OCI-M2 (cell line): ENCODE data around the gene WASL.

Experiments
- DNase-seq: peaks from one replicate; lab custom pipeline; 2025; ENCODE audit not compliant: unreplicated experiment; lab: John Stamatoyannopoulos, UW

The WASL gene

GRCh38 chr7:123695944-123696677 lies 52.7 kb downstream of the WASL start:
- DNase-seq, result no peak

- no peak for DNase-seq
Measured at GRCh38 chr7:123692471-123692877, 56.3 kb downstream of the WASL start.

- DNase-seq, result no peak
Measured at GRCh38 chr7:123690550-123690949, 58.3 kb downstream of the WASL start.

DNA sequence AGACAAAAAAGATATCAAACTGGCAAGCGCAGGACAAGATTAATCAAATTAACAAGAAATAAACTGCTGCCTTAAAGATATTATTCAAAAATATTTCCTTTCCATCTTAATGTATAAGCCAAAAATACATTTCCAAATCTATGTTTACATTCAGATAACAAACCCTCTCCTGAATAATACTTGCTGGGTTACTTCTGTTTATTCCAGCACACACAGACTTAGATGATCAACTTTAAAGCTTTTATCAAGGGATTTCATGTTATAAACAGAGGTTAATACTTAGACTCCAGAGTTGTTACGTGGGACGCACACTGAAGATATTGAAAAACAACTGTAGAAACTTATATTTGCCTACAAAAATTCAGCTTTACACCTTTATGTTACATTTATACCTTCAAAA lies 59.6 kb downstream of the WASL start:
- no peak for DNase-seq

DNA sequence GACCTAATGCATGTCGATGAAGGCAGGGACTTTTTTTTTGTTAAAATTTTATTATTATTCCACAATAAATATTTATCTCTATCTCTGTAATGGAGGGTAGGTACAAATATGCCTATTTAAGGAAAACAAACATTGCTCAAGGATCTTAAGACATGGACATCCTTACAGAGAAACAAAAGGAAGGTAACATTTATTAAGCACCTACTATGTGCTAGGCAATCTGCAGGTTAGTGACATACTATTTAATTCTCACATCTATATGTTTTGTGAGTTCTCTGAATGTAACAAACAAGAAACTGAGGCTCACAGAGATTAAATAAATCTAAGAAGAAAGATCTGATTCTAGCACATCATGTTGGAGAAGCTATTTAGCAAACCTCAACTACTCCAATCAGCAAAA lies 61.1 kb downstream of the WASL start:
- DNase-seq, result no peak

GRCh38 chr7:123687161-123687560 lies 61.6 kb downstream of the WASL start:
- no peak for DNase-seq

GRCh38 chr7:123682690-123683089 lies 66.1 kb downstream of the WASL start:
- DNase-seq, result no peak

DNA sequence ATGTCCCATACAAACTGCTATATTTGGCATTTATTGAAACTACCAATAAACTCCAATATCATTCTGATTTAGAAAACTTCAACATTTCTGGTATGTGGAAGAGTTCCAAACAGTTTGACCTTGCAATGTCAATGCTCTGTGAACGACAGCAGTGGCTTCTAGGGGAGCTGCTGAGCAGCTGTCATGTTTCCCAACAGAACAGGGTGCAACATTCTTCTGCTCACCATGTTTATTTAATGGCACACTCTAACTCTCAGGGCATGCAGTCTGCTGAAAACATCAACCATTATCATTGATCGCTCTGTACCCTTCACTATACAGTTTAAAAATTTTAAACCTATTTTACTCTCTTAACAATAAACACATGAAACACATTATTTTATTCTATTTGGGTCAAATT lies 67.2 kb downstream of the WASL start:
- no peak for DNase-seq

- DNase-seq, result no peak
Measured at GRCh38 chr7:123680580-123680979, 68.2 kb downstream of the WASL start.

GRCh38 chr7:123679614-123680013 lies 69.2 kb downstream of the WASL start:
- DNase-seq, result no peak

DNA sequence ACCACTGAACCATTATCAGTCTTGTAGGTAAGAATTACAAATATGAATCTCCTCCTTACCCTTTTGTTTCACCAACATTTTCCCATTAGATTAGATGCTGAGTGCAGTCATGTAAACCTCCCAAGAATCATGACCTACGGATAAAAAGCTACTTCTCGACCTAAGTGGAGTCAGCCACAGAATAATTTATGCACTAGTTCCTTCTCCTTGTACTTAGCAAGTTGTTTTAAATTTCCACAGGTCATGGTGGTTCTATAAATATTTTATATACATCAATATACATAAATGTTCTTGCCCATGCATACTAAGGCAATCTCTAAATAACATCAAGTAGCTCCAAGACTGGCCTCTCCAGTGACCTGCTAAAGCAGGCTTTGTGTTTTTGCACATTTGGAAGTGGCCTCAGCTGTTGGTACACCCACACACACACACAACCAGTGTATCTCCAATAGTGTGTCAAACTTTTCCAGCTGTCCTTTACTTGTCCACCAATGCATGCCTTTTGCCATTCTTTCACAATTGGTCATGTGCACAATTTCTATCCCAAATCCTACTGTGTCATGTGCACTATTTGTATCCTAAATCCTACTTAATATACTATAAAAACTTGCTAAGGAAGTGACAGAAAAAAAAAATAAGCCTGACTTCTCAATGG lies 71.6 kb downstream of the WASL start:
- DNase-seq, result no peak

DNA sequence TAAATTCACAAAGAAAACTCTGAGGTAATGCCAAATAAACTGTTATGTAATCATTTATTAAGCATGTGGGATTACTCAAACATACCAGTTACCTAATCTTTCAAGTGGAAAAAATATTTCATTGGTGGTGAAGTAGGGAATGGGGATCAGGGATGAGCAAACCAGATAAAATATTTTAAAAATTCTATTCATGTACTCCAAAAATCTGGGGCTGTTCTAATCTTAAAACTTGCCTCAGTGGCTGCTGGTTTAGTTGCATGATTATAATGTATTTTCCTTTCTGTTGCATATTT lies 73.7 kb downstream of the WASL start:
- DNase-seq, result no peak

- DNase-seq, result no peak
Measured at GRCh38 chr7:123674399-123675180, 74.2 kb downstream of the WASL start.

DNA sequence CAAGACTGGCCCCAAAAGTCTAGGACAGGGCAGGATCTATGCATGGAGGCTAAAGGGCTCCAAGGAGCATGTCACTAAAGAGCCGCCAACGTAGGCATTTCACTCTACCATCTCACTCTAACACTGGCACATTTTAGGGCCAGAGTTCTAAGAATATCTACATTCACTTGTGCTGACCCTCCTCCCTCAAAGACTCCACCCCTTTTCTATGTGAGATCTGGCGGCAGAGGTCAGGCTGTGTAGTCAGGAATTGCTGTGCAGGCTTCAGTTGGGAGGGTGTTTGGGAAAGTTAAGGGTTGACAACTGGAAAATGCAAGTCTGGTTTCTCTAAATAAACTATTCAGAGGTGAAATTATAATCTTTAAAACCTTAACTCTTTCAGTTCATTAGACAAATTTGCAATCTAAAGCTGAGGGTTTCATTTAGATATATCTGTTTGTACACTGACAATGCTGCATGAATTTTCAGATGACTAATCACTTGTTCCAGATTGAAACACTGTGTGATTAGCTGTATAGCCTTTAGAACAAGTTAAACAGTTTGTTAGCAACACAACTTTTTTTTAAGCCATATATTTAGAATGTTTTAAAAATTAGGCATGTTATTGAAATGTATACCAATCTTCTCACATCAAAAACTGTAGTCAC lies 74.9 kb downstream of the WASL start:
- DNase-seq, result no peak

DNA sequence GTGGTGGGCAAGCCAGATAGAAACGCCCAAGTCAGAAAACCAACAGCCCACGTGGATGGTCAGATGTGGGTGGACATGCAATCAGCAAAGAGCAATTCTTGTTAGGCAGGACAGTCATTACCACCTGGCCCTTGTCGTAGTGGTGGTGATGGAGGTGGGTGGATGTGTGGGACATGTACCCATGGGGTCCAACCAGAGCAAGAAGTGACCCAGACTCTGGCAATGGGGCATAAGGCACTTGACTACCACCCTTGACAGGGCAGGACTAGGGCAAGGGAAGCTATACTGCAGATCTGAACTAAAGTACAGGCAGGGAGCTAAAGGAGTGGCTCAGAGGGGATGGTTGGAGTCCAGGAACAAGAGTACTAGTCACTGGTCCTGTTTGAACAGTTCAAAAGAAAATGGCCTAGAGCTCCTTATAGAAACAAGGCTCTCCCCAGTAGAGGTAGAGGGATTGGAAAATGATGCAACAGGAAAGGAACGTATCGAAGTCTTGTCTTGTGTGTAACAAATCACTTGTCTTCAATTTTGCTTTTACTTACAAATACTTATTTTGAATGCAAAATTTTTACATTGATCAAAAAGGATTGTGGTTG lies 75.6 kb downstream of the WASL start:
- no peak for DNase-seq

- DNase-seq, result no peak
Measured at GRCh38 chr7:123669485-123669884, 79.3 kb downstream of the WASL start.

DNA sequence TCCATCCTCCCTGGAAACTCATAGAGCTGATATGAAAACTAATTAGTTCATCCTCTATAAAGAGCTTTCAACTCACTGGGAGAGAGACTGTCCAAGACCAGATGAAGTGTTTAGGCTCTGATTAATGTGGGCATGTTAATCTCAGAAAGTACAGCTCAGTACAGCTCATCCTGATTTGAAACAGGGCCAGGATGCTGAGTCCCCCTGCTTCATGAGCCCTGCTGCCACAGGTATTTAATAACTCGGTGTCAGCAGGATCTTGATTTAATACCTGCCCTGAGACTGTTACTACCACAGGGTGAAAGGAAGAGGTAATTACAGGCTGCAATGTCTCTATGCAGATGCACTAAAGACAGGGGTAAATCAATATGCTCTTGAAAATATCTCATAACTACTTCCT lies 82.3 kb downstream of the WASL start:
- no peak for DNase-seq

GRCh38 chr7:123665896-123666295 lies 82.9 kb downstream of the WASL start:
- DNase-seq, result no peak

- DNase-seq, result no peak
Measured at GRCh38 chr7:123665157-123665556, 83.6 kb downstream of the WASL start.

DNA sequence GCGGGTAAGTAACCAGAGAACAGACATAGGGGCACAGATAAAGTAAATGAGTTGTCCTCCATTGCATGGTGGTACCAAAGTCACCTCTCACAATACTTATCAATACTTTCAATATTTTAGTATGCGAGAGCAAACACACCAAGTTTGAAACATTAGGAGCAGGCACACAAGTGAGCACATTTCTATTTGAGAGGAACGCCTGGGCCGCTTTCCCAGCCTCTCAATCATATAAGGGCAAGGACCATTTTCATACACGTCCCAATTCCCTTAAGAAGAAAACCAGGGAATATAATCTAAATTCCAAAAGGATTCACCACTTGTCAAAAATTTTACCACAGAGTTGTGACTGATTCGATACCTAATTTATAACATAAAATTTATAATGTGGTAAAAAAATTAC lies 85.6 kb downstream of the WASL start:
- no peak for DNase-seq

- no peak for DNase-seq
Measured at GRCh38 chr7:123662755-123663154, 86.0 kb downstream of the WASL start.
